Amygdala (tissue), 56 donors: ENCODE data around the gene NOB1.
"Not testable (repeated sequence)": the region's sequence is repeated elsewhere in the genome, so short reads cannot be mapped to it uniquely, and the experiment has no call there.

Experiments used
- DNase-seq, 56 donors: peaks; one replicate each; lab custom pipeline; 2025; lab: John Stamatoyannopoulos, UW

The NOB1 gene

GRCh38 chr16:69754469-69755310 is at the start of gene NOB1:
Gene NOB1 (minus strand): TSS chr16:69754926. CDS start chr16:69754910, 16 bp downstream.
- peak; percentile 75 to 99 (median 92) for DNase-seq

DNA sequence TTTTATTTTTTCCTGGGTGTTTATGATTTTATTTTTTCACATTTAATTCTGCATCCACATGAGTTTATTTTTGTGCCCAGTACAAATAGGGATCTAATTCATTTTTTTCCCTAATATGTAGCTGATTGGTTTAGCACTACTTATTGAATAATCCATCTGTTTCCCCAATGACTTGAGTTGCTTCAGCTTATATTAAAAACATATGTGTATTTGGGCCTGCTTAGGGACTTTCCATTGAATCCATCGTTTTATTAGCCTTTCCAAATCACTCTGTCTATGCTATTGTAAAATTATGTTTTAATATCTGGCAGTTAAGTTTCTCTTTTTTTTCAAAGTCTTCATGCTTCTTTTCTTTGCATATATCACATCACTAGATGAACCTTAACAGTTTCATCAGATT is 49.6 kb upstream of the NOB1 start:
- DNase-seq, result no peak

DNA sequence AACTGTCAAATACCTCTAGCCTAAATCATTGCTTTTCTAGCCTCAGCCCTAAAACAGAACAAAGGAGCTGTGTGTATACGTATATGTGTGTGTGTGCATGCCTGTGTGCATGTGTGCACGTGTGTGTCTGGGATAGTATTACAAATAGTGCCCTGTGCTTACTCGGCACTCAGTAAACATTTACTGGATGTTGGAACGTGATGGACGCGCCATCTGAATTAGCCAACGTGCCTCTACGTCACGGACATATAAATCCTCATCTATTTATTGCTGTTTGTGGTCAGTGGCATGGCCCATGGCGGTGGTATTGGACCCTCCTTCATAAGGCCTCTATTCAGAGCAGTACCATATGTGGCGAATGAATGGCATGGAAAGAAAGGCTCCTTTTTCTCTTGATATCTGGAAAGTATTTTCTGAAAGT is 44.9 kb upstream of the NOB1 start:
- peak in 5 of 56 donors; percentile 4 to 23 (median 17) for DNase-seq

- DNase-seq, result peak in 26 of 56 donors; percentile 2 to 71 (median 22)
These were observed 43.7 kb upstream of the NOB1 start for GRCh38 chr16:69798466-69798865.

GRCh38 chr16:69796285-69797118 is 41.8 kb upstream of the NOB1 start:
- peak in 29 of 56 donors; percentile 7 to 61 (median 27) for DNase-seq

DNA sequence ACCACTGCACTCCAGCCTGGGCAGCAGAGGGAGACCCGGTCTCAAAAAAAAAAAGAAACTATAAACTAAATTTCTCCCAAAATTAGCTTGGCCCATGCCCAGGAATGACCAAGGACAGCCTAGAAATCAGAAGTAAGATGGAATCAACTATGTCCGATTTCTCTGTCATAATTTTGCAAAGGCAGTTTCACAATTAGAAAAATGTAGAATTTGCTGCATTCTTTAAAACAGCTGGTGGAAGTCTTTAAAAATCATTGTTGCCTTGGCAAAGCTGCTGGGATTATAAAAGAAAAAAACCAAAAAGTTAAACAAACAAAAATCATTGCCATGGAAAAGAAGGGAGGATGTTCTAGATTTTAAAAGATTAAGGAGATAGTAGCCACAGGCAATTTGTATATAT is 39.8 kb upstream of the NOB1 start:
- DNase-seq, result no peak

DNA sequence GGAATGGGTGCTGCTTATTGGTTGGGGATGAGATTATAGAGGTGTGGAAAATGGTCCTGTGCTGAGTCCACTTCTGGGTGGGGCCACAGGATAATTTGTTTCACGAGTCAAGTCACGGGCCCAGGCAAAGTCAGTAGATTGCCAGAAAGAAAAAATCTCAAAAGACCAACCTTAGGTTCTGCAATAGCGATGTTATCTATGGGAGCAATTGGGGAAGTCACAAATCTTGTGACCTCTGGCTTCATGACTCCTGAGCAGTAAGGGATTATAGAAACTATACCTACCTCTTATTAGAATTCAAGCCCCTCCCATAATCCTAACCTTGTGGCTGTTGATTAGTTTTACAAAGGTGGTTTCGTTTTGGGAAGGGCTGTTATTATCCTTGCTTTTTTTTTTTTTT is 38.8 kb upstream of the NOB1 start:
- DNase-seq, result no peak

DNA sequence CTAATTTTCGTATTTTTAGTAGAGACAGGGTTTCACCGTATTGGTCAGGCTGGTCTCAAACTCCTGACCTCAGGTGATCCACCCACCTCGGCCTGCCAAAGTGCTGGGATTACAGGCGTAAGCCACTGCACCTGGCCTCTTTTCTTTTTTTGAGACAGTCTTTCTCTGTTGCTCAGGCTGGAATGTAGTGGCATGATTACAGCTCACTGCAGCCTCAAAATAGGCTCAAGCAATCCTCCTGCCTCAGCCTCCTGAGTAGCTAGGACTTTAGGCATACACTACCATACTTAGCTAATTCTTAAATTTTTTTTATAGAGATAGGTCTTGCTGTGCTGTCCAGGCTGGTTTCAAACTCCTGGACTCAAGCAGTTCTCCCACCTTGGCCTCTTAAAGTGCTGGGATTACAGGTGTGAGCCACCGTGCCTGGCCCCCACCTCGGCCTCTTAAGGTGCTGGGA is 36.7 kb upstream of the NOB1 start:
- DNase-seq, result not testable (repeated sequence)

GRCh38 chr16:69787883-69788282 is 33.2 kb upstream of the NOB1 start:
- no peak for DNase-seq

DNA sequence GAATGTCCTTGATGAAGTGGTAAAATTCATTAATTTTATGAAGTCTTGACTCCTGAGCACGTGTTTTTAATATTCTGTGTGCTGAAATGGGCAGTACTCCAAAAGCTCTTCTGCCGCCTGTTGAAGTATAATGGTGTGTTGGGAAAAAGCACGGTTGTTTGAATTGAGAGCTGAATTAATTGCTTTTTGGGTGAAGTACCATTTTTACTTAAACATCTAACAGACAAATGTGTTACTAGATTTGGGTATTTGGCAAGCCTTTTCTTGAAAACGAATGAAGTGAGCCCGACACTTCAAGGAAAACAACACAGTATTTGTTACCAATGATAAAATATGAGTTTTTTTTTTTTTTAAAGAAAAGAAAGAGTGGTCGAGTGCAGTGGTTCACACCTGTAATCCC is 29.9 kb upstream of the NOB1 start:
- no peak for DNase-seq

- no peak for DNase-seq
These were observed 26.4 kb upstream of the NOB1 start for GRCh38 chr16:69781118-69781517.

DNA sequence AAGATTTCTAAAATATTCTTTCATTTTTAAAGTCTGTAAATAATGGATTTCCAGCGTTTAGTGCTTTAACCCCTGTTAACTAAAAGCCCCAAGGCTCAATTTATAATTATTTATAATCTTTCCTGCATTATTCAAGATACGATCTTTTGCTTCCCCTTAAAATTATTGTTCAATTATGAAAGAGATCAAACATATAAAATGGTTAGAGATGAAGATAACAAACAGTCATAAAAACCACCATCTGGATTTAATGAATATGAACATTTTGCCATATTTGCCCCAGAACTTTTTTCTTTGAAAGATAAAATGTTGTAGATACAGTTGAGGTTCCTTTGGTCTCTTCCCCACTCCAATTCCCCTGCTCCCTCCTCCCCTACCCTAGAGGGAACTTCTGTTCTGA is 25.0 kb upstream of the NOB1 start:
- no peak for DNase-seq

DNA sequence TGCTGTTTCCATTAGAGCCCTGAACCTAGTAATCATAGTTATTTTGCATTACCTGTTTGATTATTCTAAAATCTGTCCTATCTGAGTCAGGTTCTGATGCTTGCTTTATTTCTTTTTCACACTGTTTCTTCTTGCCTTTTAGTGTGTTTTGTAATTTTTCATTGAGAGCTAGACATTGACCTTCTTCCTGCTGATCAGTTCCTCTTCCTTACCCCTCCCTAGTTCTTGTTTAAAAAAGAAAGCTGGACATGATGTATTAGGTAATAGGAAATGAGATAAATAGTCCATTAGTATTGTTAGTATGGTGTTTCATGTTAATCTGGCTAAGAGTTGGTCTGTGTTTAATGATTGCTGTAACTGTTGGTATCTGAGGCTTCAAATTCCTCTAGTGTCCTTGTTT is 20.8 kb upstream of the NOB1 start:
- DNase-seq, result no peak

GRCh38 chr16:69773260-69773947 is 18.7 kb upstream of the NOB1 start:
- DNase-seq, result no peak

DNA sequence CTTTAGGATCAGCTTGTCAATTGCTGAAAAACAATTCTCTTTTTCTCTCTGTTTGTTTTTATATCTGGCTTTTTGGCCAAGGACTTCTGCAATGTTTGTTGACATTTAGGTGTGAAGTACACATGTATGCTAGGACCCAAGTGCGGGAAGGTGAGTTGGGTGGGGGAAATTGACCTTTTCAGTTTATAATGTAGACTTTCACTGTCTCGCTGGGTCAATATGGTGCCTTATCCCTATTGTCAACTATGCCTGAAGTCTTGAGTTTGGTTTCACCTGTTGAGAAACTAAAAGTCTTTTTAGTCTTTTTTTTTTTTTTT is 16.9 kb upstream of the NOB1 start:
- no peak for DNase-seq

- DNase-seq, result no peak
These were observed 14.7 kb upstream of the NOB1 start for GRCh38 chr16:69769404-69769803.

GRCh38 chr16:69768666-69769065 is 13.9 kb upstream of the NOB1 start:
- no peak for DNase-seq

GRCh38 chr16:69767459-69768229 is 12.9 kb upstream of the NOB1 start:
- DNase-seq, result no peak

- DNase-seq, result no peak
These were observed 8.8 kb upstream of the NOB1 start for GRCh38 chr16:69763599-69763942.

DNA sequence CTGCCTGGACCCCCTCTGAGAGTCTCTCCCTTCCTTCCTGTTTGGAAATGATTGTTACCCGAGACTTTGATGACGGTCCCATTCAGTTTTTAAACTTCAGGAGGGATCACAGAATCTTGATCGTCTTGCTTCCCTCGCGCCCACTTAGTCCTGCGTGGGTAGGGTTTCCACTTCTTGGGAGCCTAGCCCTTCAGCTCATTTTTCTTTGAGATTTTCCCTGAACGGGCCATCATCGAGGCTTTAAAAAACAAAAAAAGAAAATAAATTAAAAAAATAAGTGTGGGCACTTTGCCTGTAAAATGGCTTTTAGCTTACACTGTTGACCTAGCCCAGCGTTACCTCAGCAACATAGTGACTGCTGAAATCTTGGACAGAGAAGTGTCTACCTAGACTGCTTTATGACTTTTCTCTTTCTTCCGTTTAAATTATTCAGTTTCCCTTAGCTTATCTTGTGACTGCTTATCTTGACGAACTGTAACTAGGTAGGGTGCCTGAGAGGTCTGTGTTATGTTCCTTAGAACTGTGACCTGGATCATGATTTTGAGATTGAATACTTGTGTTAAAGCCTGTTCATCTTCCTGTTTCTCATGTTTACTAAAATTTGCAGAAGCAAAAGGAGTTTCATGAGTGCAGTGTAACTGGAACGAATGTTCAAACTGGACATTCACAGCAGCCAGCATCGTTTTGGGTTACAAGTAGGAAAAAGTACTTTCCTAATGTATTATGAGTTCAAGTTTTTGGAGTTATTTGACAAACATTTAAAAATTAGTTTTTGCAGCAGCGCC is 8.3 kb upstream of the NOB1 start:
- DNase-seq, result no peak
